Tibial artery (tissue), 4 donors: ENCODE data around the gene ZFAND3.

Experiments
- DNase-seq, 2 donors: peaks; one replicate each; pipeline ENCODE4 v3.0.0-alpha.2; 2019
- H3K27ac ChIP-seq, 2 donors: fragments of 200-600 bp; sonication (generic) in 1 of 2; 1 replicate in 1 of 2; 2 replicates in 1 of 2; pipeline ENCODE4 v1.5.1; 2018 to 2019; ENCODE audit warnings: mild to moderate bottlenecking in 1 of 2
- H3K27me3 ChIP-seq, 2 donors: fragments of 200-600 bp; sonication (generic) in 1 of 2; one replicate each; pipeline versions ENCODE4 v1.5.1 to v1.6.0; 2016 to 2019
- H3K36me3 ChIP-seq, 3 donors: fragments of 200-600 bp; sonication (generic) in 2 of 3; one replicate each; pipeline ENCODE4 v1.5.1; 2016 to 2019; ENCODE audit warnings: mild to moderate bottlenecking in 2 of 3
- H3K4me1 ChIP-seq, 4 donors: fragments of 200-600 bp; sonication (generic) in 2 of 4; 1 replicate in 3 of 4; 2 replicates in 1 of 4; pipeline ENCODE4 v1.5.1; 2016 to 2019
- H3K4me3 ChIP-seq, 2 donors: fragments of 200-600 bp; sonication (generic) in 1 of 2; 1 replicate in 1 of 2; 2 replicates in 1 of 2; pipeline ENCODE4 v1.5.1; 2018 to 2019; ENCODE audit warnings: mild to moderate bottlenecking in 2 of 2
- H3K9me3 ChIP-seq, 3 donors: fragments of 200-600 bp; sonication (generic) in 1 of 3; one replicate each; pipeline ENCODE4 v1.5.1; 2016 to 2019
- intact Hi-C: fragments of 100-400 bp; cut with DNase I; formaldehyde crosslinking; loops from one replicate; pipeline ENCODE4 v1.15.0; 2023; ENCODE audit warnings: low total_unique reads
- TF ChIP-seq, protein P1 (sequence below), 2 experiments: fragments of 200-600 bp in 1 of 2; fragments of 450-650 bp in 1 of 2; IDR thresholded peaks; one replicate each; pipeline ENCODE4 v1.5.1; 2017 to 2019; ENCODE audit warnings: antibody characterized with exemption in 2 of 2, mild to moderate bottlenecking in 1 of 2, moderate library complexity in 1 of 2

The ZFAND3 gene

DNA sequence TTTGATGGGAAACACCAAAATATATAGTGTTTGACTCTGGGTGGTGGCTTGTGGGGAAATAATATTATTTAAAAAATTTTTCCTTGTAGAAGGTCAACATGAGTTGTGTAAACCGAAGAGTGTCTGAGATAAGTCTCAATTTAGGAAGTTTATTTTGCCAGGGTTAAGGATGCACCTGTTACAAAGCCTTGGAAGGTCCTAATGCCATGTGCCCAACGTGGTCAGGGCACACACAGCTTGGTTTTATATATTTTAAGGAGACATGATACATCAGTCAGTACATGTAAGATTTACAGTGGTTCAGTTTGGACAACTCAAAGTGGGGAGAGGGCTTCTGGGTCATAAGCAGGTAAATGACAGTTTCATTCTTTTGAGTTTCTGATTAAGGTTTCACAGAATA is 162.1 kb downstream of the ZFAND3 start:
- Histone ChIP-seq H3K27me3 (no peaks in the 10 kb centered on the region), H3K9me3 (no peaks in the 10 kb centered on the region), H3K36me3 (no peaks in the 10 kb centered on the region), H3K4me1 (peaks cover 0 to 58% (median 21%) of the 10 kb centered on the region in 4 donors), H3K4me3 (no peak overlapping the region), H3K27ac (no peak overlapping the region)
- intact Hi-C loops: no loop called here
- no peak for DNase-seq
- TF ChIP-seq, protein P1, sequence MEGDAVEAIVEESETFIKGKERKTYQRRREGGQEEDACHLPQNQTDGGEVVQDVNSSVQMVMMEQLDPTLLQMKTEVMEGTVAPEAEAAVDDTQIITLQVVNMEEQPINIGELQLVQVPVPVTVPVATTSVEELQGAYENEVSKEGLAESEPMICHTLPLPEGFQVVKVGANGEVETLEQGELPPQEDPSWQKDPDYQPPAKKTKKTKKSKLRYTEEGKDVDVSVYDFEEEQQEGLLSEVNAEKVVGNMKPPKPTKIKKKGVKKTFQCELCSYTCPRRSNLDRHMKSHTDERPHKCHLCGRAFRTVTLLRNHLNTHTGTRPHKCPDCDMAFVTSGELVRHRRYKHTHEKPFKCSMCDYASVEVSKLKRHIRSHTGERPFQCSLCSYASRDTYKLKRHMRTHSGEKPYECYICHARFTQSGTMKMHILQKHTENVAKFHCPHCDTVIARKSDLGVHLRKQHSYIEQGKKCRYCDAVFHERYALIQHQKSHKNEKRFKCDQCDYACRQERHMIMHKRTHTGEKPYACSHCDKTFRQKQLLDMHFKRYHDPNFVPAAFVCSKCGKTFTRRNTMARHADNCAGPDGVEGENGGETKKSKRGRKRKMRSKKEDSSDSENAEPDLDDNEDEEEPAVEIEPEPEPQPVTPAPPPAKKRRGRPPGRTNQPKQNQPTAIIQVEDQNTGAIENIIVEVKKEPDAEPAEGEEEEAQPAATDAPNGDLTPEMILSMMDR (IDR thresholded peaks at IDR 0.05): no peak

DNA sequence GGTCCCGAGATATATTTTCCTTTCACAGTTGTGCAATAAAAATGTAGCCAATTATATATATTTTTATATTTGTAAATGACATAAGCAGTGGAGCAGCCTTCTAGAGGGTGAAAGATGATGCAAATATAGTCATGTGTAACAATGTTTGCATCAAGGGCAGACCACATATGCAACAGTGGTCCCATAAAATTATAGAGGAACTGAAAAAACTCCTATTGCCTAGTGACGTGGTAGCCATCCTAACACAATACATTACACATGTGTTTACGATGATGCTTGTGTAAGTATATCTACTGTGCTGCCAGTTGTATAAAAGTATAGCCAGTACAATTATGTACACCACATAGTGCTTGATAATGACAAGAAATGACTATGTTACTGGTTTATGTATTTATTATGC is 162.8 kb downstream of the ZFAND3 start:
- Histone ChIP-seq H3K4me3 (no peak overlapping the region), H3K9me3 (no peaks in the 10 kb centered on the region), H3K36me3 (no peaks in the 10 kb centered on the region), H3K27me3 (no peaks in the 10 kb centered on the region), H3K27ac (no peak overlapping the region), H3K4me1 (peaks cover 0 to 65% (median 23%) of the 10 kb centered on the region in 4 donors)
- intact Hi-C loops: no loop called here
- TF ChIP-seq, protein P1 (IDR thresholded peaks at IDR 0.05): no peak
- no peak for DNase-seq

DNA sequence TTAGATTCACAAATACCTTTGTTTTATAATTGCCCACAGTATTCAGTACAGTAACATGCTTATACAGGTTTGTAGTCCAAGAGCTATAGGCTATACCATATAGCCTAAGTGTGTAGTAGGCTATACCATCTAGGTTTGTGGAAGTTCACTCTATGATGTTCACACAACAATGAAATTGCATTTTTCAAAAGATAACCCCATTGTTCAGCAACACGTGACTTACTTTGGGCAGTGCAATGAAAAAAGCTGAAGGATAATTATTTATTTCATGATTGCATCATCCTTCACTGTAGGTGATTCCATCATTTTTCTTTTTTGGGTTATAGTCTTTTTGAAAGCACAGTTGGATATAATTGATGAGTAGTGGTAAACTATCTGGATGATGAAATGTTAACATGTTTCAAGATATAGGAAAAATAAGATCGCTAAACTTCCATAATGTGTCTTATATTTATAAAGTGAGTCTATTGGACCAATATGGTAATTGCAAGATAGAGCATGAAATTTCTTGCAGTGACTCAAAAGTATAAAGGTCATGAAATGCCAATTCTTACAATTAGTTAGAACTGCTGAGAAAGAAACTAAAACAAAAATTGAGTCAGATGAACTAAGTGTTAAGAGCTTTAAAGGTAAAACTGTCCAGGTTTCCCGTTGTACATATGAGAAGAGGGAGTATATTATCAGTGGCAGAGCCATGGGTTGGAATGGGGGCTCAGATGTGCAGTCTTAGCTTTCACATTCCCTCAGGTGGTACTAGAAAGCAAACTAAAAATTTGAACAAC is 164.4 kb downstream of the ZFAND3 start:
- Histone ChIP-seq H3K4me3 (no peak overlapping the region), H3K27me3 (no peaks in the 10 kb centered on the region), H3K4me1 (peaks cover 0 to 81% (median 38%) of the 10 kb centered on the region in 4 donors), H3K36me3 (no peaks in the 10 kb centered on the region), H3K27ac (no peak overlapping the region), H3K9me3 (no peaks in the 10 kb centered on the region)
- no peak for DNase-seq
- TF ChIP-seq, protein P1 (IDR thresholded peaks at IDR 0.05): no peak
- intact Hi-C loops: no loop called here

DNA sequence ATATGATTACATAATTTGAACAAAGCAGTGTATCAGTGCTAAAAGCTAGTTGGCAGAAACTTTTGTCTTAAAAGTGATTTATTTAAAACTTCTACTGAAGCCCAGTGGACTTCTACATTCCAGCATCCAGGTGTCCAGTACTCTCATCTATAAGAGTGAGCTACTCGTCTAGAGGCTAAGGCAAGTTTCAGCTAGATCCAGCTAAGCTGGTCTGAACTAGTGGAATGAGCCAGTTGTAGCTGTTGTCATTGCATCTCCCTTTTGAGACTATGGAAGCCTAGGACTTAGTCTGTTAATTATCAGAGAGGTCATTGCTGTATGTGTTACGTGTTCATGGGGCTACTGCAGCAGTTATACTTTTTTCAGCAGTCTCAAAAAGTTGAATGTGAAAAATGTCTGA is 165.1 kb downstream of the ZFAND3 start:
- H3K4me3 ChIP-seq: no peak overlapping the region
- intact Hi-C loops: no loop called here
- no peaks in the 10 kb centered on the region for H3K9me3 ChIP-seq
- H3K27ac ChIP-seq: no peak overlapping the region
- no peak for DNase-seq
- TF ChIP-seq, protein P1 (IDR thresholded peaks at IDR 0.05): no peak
- H3K27me3 ChIP-seq: no peaks in the 10 kb centered on the region
- H3K36me3 ChIP-seq: no peaks in the 10 kb centered on the region
- H3K4me1 ChIP-seq: peaks cover 0 to 81% (median 41%) of the 10 kb centered on the region in 4 donors

DNA sequence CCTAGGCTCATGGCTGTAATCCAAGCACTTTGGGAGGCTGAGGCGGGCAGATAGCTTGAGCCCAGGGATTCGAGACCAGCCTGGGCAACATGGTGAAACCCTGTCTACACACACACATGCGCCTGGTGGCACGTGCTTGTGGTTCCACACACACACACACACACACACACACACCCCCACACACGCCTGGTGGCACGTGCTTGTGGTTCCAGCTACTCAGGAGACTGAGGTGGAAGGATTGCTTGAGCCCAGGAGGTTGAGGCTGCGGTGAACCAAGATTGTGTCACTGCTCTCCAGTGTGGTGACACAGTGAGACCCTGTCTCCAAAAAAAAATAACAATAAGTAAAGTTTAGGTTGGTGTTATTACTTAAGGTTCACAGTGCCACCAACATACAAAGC is 165.8 kb downstream of the ZFAND3 start:
- H3K27ac ChIP-seq: no peak overlapping the region
- peaks cover 0 to 81% (median 37%) of the 10 kb centered on the region in 4 donors for H3K4me1 ChIP-seq
- DNase-seq: no peak
- no peaks in the 10 kb centered on the region for H3K9me3 ChIP-seq
- H3K4me3 ChIP-seq: no peak overlapping the region
- H3K36me3 ChIP-seq: no peaks in the 10 kb centered on the region
- H3K27me3 ChIP-seq: no peaks in the 10 kb centered on the region
- intact Hi-C loops: no loop called here
- TF ChIP-seq, protein P1 (IDR thresholded peaks at IDR 0.05): no peak
